ENCODE results near the gene TADA3.

DNA sequence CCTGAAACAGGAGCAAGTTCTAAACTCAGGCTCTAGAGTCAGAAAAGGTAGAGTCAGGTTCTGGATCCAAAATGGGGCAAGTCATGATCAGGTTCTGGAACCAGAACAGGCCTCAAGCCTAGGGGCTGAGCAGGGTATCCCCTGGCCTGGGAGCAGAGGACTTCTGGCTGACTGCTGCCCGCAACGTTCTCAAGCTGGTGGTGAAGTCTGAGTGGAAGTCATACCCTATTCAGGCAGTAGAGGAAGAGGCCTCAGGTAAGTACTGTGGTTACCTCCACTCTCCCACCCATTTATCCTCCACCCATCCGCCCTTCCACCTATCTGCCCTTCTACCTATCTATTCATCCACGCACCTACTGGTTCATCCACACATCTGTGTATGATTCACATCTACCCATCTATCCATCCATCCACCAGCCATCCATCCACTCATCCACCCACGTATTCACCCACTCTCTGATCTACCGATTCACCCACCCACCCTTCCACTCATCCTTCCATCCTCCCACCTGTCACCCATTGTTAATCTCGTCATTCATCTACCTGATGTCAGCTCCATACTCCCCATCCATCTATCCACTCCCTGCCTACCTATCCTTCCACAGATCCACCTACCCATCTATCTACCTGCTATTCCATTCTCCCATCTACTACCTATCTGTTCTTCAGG lies 26.5 kb upstream of the TADA3 start:
- no peak for TF ChIP-seq POLR2A (IDR thresholded peaks at IDR 0.05)
- TF ChIP-seq, protein P1, sequence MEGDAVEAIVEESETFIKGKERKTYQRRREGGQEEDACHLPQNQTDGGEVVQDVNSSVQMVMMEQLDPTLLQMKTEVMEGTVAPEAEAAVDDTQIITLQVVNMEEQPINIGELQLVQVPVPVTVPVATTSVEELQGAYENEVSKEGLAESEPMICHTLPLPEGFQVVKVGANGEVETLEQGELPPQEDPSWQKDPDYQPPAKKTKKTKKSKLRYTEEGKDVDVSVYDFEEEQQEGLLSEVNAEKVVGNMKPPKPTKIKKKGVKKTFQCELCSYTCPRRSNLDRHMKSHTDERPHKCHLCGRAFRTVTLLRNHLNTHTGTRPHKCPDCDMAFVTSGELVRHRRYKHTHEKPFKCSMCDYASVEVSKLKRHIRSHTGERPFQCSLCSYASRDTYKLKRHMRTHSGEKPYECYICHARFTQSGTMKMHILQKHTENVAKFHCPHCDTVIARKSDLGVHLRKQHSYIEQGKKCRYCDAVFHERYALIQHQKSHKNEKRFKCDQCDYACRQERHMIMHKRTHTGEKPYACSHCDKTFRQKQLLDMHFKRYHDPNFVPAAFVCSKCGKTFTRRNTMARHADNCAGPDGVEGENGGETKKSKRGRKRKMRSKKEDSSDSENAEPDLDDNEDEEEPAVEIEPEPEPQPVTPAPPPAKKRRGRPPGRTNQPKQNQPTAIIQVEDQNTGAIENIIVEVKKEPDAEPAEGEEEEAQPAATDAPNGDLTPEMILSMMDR (IDR thresholded peaks at IDR 0.05), result no peak

Measured in Peyer's patch (tissue), 4 donors.